NCI-H510A (cell line): Measurements from ENCODE around the gene TRIM4.
A peak's percentile ranks its signal among the peaks of the same experiment; 100 is the strongest.
"Not testable (repeated sequence)": the region's sequence is repeated elsewhere in the genome, so short reads cannot be mapped to it uniquely, and the experiment has no call there.

Experiments used
- DNase-seq: peaks from one replicate; lab custom pipeline; 2025; lab: John Stamatoyannopoulos, UW

The TRIM4 gene, protein sequence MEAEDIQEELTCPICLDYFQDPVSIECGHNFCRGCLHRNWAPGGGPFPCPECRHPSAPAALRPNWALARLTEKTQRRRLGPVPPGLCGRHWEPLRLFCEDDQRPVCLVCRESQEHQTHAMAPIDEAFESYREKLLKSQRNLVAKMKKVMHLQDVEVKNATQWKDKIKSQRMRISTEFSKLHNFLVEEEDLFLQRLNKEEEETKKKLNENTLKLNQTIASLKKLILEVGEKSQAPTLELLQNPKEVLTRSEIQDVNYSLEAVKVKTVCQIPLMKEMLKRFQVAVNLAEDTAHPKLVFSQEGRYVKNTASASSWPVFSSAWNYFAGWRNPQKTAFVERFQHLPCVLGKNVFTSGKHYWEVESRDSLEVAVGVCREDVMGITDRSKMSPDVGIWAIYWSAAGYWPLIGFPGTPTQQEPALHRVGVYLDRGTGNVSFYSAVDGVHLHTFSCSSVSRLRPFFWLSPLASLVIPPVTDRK

GRCh38 chr7:99918959-99919813 is at the start of gene TRIM4:
TSS of gene TRIM4 (minus strand) at chr7:99919530. CDS start at chr7:99919401, 129 bp downstream.
- peak; percentile 56 for DNase-seq

DNA sequence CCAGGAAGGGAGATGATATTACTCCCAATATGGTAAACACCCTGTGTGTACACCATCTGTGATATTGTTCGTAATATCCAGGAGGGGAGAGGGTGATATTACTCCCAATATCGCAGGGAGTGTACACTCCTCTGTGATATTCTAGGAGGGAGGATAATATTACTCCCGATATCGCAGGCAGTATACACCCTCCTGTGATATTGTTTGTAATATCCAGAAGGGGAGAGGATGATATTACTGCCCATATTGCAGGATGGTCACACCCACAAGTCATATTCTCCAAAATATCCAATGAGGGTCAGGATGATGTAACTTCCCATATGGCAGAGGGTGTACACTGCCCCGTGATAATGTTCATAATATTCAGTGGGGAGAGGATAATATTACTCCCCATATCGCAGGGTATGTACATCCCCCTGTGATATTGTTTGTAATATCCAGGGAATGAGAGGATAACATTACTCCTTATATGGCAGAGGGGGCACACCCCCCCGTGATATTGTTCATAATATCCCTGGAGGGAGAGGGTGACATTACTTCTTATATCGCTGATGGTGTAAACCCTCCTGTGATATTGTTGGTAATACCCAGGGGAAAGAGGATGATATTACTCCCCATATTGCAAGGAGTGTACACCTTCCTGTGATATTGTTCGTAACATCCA is 39.4 kb upstream of the TRIM4 start:
- no peak for DNase-seq

DNA sequence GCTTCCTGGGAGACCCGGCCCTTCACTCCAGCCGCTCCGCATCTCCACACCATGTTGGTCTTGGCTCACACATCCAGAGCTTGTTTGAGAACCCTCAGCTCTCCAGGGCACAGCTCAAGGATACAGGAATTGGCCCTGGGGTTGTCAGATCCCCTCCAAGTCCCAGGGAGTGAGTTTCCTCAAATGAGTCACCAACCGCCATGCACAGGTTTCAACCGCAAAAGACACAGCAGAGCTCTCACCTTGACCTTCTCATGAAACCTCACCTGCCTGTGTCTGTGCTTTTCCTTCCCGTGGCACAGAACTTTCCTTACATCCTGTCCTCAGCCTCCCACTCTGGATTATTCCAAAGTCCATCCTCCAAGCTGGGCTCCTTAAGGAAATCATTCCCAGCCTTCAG is 35.9 kb upstream of the TRIM4 start:
- DNase-seq: no peak

- DNase-seq: not testable (repeated sequence)
Observed at GRCh38 chr7:99954643-99955042, 35.3 kb upstream of the TRIM4 start.

GRCh38 chr7:99953649-99954048 is 34.3 kb upstream of the TRIM4 start:
- DNase-seq: no peak

- not testable (repeated sequence) for DNase-seq
Observed at GRCh38 chr7:99952649-99953048, 33.3 kb upstream of the TRIM4 start.

GRCh38 chr7:99950819-99951218 is 31.5 kb upstream of the TRIM4 start:
- DNase-seq: not testable (repeated sequence)

DNA sequence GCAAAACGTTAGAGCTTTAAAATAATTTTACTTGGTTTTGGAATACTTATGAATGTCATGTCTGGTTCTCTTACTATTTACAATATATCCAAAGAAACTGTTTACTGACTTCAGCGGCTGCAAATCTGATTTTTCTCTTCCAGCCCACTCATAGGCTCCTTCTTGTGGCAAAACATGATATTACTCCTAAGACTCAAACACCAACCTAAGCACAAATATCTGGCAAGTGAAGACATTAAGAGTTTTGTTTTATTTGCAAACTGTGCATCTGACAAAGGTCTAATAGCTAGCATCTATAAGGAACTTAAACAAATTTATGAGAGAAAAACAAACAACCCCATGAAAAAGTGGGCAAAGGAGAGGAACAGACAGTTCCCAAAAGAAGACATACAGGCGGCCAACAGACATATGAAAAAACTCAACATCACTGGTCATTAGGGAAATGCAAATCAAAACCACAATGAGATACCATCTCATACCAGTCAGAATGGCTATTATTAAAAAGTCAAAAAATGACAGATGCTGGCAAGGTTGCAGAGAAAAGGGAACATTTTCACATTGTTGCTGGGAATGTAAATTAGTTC is 30.4 kb upstream of the TRIM4 start:
- DNase-seq: no peak

DNA sequence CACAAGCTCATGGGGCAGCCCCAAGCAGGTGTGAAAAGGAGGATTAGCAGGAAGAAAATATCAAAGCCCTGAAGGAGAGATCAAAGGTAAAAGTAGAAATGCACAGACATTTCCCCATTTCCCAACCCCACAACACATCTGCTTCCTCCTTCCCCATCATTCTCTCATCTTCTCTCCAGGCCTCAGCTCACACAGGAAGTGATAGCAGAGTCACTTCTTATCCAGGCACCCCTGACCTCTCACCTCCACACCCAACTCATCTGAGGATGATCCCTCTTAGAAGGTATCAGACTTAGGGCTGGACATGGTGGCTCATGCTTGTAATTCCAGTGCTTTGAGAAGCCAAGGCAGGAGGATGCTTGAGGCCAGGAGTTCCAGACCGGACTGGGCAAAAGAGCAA is 28.3 kb upstream of the TRIM4 start:
- DNase-seq: no peak

- no peak for DNase-seq
Observed at GRCh38 chr7:99944497-99945070, 25.3 kb upstream of the TRIM4 start.

DNA sequence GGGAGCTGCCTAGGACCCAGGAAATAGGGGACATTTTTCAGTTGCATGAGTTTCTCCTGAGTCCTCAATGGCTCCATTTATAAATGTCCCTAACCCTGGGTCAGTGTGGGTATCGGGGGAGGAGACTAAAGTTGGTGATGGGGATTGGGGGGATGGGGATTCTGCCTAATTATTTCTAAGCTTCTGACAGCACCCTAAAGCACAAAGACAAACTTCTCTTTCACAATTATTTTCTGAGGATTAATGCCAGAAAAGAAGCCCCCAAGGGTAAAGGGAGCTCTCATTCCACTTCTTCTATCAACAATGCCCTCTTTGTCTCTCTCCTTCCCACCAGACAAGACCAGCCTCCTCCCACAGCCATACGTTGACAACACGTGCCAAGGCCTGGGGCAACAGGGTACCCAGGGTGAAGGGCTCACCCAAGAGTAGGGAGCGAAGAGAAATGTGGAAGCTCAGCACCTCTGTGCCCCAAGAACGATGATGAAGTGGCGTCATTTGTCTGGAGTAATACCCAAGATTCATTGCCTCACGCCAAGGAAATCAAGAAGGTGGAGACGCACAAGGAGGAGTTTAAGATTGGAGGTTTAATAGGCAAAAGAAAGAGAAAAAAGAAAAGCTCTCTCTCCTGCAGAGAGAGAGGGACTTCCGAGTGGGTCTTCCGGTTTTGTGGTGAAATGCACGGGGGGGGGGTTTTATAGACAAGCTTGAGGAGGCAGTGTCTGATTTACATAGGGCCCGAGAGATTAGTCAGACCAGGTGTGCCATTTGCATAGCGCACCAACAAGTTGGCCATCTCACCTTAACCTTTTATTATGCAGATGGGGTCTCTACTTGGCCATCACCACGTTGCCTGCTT is 24.5 kb upstream of the TRIM4 start:
- no peak for DNase-seq

DNA sequence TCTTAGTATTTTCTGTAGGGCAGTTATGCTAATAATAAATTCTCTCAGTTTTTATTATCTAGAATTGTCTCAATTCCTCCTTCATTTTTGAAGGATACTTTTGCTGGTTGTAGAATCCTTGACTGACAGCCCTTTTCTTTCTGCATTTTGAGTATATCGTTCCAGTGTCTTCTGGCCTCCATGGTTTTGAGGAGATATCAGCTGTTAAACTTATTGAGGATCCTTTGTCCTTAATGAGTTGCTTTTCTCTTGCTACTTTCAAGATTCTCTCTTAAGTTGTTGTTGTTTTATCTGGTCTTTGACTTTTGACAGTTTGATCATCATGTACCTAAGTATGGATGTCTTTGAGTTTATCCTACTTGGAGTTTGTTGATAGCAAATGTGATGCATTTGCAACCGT is 19.0 kb upstream of the TRIM4 start:
- DNase-seq: no peak

DNA sequence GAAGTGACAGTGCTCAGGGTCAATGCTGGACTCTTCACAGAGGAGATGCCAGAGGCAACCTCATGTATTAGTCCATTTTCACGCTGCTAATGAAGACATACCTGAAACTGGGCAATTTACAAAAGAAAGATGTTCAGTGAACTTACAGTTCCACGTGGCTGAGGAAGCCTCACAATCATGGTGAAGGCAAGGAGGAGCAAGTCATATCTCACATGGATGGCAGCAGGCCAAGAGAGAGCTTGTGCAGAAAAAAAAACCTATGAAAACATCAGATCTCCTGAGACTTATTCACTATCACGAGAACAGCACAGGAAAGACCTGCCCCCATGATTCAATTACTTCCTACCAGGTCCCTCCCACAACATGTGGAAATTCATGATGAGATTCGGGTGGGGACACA is 15.7 kb upstream of the TRIM4 start:
- DNase-seq: not testable (repeated sequence)

DNA sequence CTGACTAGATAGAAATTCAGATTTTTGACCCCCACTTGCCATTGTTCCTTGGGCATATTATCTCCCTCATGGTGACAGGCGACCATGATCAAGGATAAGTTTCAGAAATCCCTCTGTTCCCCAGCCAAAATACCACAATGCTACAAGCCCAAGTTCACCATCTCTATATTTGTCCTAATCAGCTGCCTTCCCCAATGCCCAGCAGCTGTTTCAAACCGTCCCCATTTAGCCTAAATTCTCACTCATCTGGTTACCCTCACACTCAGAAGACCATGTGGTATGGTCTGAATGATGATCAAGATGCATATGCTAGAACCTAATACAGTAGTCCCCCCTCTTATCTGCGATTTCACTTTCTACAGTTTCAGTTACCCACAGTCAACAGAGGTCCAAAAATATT is 11.0 kb upstream of the TRIM4 start:
- DNase-seq: no peak

- DNase-seq: no peak
Observed at GRCh38 chr7:99929730-99930053, 10.4 kb upstream of the TRIM4 start.

DNA sequence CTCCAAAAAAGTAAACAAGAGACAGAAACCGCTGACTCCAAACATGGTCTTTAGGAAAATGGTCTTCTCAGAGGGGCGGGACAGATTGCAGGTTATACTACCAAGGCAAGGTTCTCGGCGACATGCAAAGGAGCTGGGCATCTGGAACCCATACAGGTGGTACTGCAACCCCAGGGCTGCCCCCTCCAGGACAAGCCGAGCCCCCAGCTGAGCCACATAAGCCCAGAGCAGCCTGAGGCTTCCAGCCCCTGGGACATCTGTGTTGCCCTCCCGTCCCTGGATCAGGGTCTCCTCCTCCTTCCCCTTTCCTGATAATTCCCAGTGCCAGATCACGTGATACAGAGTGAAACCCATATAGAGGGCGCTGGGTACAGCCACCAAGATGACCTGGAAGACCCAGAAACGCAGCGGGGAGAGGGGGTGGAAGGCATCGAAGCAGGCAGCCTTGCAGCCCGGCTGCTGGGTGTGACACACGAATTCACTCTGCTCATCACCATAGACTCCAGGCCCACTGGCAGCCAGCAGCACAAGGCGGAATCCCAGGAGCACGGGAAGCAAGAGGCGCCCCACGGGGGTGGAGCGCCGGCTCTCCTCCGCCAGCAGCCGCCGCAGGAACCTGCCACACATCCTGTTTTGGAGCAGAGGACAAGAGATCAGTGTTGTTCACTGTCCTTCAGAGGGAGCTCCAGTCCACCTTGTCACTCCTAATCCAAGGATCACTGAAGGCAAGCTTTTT is 9.8 kb upstream of the TRIM4 start, which contains the start of gene GJC3:
TSS of gene GJC3 (minus strand) at position 627 of the 736 bp plus-strand sequence. CDS start at position 627, 0 bp downstream.
- DNase-seq: peak; percentile 9

DNA sequence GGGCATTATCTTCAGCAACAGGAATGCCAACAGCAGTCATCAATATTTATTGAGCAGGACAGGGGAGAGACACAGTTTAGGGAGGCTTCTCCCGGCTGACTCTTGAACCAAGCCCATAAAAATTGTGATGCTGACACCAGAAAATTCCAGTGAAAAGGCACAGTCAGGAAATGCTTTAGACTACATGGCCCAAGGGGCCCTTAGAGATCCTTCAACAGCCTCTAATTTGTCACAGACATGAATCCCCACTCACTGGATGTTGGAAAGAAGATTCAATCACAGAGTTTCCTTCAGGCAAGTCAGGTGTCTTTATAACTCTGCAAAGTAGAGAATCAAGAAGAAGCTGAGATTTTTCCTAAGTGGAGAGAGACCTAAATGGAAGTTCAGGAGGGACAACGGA is 8.9 kb upstream of the TRIM4 start:
- DNase-seq: no peak

- no peak for DNase-seq
Observed at GRCh38 chr7:99927536-99927935, 8.2 kb upstream of the TRIM4 start.

GRCh38 chr7:99926321-99926720 is 7.0 kb upstream of the TRIM4 start:
- no peak for DNase-seq

DNA sequence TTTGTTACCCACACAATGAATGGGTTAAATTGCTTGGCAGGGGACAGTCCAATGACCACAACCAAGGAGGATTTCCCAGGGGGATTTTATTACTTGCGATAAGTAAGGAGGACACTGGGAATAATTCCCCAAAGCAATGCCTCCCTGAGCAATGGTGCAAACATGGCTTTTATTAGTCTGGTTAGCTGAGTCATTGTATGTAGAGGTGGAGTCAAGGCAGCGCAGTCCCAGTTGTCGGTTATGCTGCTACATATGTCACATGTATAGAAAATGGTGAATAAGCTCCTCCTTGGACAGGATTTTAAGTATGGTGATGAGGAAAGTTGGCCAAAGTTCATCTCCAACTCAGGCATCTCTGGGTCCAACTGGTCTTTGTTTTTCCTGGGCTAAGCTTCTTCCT is 3.9 kb upstream of the TRIM4 start:
- no peak for DNase-seq
